Muscle layer of colon (tissue), 2 donors: ENCODE measurements around the gene SIDT1.

Experiments
- H3K27ac ChIP-seq: one replicate; pipeline ENCODE4 v1.7.0; 2013; ENCODE audit warnings: low read depth, mild to moderate bottlenecking, low read length, moderate library complexity
- H3K27me3 ChIP-seq, 2 donors: one replicate each; pipeline ENCODE4 v1.7.0; 2013; ENCODE audit warnings: low read length in 2 of 2, mild to moderate bottlenecking in 2 of 2; ENCODE audit not compliant: insufficient read depth in 2 of 2, control insufficient read depth in 1 of 2
- H3K36me3 ChIP-seq: one replicate; pipeline ENCODE4 v1.7.0; 2013; ENCODE audit warnings: mild to moderate bottlenecking, low read length; ENCODE audit not compliant: insufficient read depth
- H3K4me1 ChIP-seq: one replicate; pipeline ENCODE4 v1.7.0; 2013; ENCODE audit warnings: mild to moderate bottlenecking, low read length; ENCODE audit not compliant: insufficient read depth
- H3K4me3 ChIP-seq, 2 donors: one replicate each; pipeline ENCODE4 v1.7.0; 2013; ENCODE audit warnings: low read length in 2 of 2, low read depth in 1 of 2, mild to moderate bottlenecking in 1 of 2, moderate library complexity in 1 of 2
- H3K9ac ChIP-seq: one replicate; pipeline ENCODE4 v1.7.0; 2013; ENCODE audit warnings: low read length
- H3K9me3 ChIP-seq: one replicate; pipeline ENCODE4 v1.7.0; 2013; ENCODE audit warnings: mild to moderate bottlenecking, low read length
- donor health status: abdominal sarcoma.
- donor health status: Adenocarcinoma of cecum.

The SIDT1 gene

GRCh38 chr3:113600418-113601182 lies 68.2 kb downstream of the SIDT1 start:
- H3K36me3 ChIP-seq, result no peaks in the 10 kb centered on the region
- no peaks in the 10 kb centered on the region for H3K9me3 ChIP-seq
- no peak overlapping the region for H3K27ac ChIP-seq
- H3K27me3 ChIP-seq, result no peaks in the 10 kb centered on the region
- no peak overlapping the region for H3K9ac ChIP-seq
- no peak overlapping the region for H3K4me3 ChIP-seq
- peaks cover 3% of the 10 kb centered on the region for H3K4me1 ChIP-seq

DNA sequence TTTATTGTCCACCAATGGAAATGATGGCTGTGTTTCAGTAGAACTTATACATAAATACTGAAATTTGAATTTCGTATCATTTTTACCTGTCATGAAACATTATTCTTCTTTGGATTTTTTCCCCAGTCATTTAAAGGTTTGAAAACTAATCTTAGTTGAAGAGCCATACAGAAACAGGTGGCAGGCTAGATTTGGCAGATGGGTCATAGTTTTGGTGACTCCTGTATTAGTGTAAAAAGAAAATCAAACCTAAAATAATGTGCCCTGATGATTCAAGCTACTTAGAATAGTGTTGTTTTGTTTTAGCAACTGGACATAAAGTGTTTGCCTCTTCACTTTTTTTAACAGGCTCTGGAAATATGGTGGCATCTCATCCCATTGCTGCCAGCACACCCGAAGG lies 68.9 kb downstream of the SIDT1 start:
- no peak overlapping the region for H3K27ac ChIP-seq

GRCh38 chr3:113602256-113602655 lies 69.9 kb downstream of the SIDT1 start:
- H3K27me3 ChIP-seq, result no peaks in the 10 kb centered on the region
- H3K4me1 ChIP-seq, result peaks cover 3% of the 10 kb centered on the region

More for the DNA sequence above, 68.9 kb downstream of the SIDT1 start:
- Histone ChIP-seq H3K27me3 (no peaks in the 10 kb centered on the region), H3K4me1 (peaks cover 3% of the 10 kb centered on the region), H3K9ac (no peak overlapping the region), H3K4me3 (no peak overlapping the region), H3K36me3 (no peaks in the 10 kb centered on the region), H3K9me3 (no peaks in the 10 kb centered on the region)

DNA sequence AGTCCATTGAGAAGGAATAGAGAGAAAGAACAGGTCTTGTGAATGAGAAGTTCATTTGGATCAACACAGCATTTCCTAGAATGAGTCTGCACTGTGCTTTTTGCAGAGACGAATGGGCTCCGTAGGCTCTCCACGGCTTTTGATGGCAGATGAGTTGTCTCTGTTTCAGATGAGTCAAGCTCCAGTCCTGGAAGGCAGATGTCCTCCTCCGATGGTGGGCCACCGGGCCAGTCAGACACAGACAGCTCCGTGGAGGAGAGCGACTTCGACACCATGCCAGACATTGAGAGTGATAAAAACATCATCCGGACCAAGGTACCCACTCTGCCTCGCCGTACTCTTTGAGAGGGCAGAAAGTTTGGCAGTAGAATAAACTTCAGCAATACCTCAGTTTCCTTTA lies 70.5 kb downstream of the SIDT1 start:
- H3K27me3 ChIP-seq, result no peaks in the 10 kb centered on the region
- H3K4me1 ChIP-seq, result peaks cover 3% of the 10 kb centered on the region
- H3K9me3 ChIP-seq, result no peaks in the 10 kb centered on the region
- H3K36me3 ChIP-seq, result no peaks in the 10 kb centered on the region
- H3K27ac ChIP-seq, result no peak overlapping the region
- H3K4me3 ChIP-seq, result no peak overlapping the region
- no peak overlapping the region for H3K9ac ChIP-seq

More at GRCh38 chr3:113602256-113602655, 69.9 kb downstream of the SIDT1 start:
- no peaks in the 10 kb centered on the region for H3K9me3 ChIP-seq
- no peak overlapping the region for H3K9ac ChIP-seq
- no peak overlapping the region for H3K4me3 ChIP-seq
- H3K27ac ChIP-seq, result no peak overlapping the region
- H3K36me3 ChIP-seq, result no peaks in the 10 kb centered on the region

DNA sequence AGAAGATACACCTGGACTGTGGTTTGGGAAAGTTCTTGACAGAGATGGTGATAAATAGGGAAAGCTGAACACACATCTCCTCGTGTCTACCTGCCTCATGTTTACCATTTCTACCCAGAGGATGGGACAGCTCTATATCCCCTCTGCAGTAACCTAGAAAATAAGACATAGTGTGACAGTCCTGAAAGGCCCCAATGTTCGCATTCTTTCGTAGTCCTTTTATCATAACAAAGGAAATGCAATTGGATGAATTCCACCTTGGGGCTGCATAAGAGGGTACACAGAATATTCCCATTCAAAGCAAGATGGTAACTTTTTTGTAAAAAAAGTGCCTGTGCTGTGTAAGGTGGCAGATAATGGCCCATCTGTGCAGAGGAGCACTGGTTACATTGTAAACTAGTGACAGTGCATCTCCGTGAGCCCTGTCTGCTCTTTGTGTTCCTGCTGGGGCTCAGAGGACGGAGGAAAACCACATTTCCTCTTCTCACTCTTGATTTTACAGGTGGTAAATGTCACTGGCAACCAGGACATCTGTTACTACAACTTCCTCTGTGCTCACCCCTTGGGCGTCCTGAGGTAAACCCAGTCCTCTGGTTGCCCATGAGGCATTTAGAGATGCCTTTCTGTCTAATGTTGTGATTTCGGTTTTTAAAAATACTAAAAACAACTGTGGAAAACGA lies 74.3 kb downstream of the SIDT1 start:
- Histone ChIP-seq H3K4me1 (no peaks in the 10 kb centered on the region), H3K4me3 (no peak overlapping the region), H3K9me3 (no peaks in the 10 kb centered on the region), H3K27me3 (no peaks in the 10 kb centered on the region), H3K9ac (no peak overlapping the region), H3K27ac (no peak overlapping the region), H3K36me3 (no peaks in the 10 kb centered on the region)

DNA sequence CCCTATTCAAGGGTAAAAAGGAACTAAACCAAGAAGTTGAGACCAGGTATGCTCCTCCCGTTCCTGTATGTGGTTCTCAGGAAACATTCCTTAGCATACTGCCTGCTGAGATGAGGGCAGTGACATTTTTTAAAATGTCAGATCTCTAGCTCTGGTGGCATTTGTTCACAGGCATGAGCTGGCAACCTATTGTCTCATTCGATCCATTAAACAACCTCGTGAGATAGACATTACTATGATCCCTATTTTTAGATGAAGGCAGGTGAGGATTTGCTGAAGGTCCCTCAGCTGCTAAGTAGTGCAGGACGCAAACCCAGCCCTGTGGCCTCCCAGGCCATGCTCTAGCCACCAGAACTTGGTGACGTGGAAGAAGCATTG lies 74.9 kb downstream of the SIDT1 start:
- Histone ChIP-seq H3K36me3 (no peaks in the 10 kb centered on the region), H3K4me1 (no peaks in the 10 kb centered on the region), H3K9ac (no peak overlapping the region), H3K27me3 (no peaks in the 10 kb centered on the region), H3K27ac (no peak overlapping the region), H3K4me3 (no peak overlapping the region), H3K9me3 (no peaks in the 10 kb centered on the region)

GRCh38 chr3:113614402-113614801 lies 82.0 kb downstream of the SIDT1 start:
- Histone ChIP-seq H3K4me1 (peaks cover 7% of the 10 kb centered on the region), H3K27me3 (no peaks in the 10 kb centered on the region), H3K9ac (no peak overlapping the region), H3K9me3 (no peaks in the 10 kb centered on the region), H3K4me3 (no peak overlapping the region), H3K27ac (no peak overlapping the region), H3K36me3 (no peaks in the 10 kb centered on the region)

GRCh38 chr3:113615976-113616375 lies 83.6 kb downstream of the SIDT1 start:
- no peaks in the 10 kb centered on the region for H3K27me3 ChIP-seq
- H3K4me3 ChIP-seq, result no peak overlapping the region
- no peaks in the 10 kb centered on the region for H3K36me3 ChIP-seq
- no peaks in the 10 kb centered on the region for H3K9me3 ChIP-seq
- no peak overlapping the region for H3K27ac ChIP-seq
- H3K9ac ChIP-seq, result no peak overlapping the region
- H3K4me1 ChIP-seq, result peaks cover 7% of the 10 kb centered on the region

GRCh38 chr3:113617726-113618125 lies 85.4 kb downstream of the SIDT1 start:
- Histone ChIP-seq H3K27ac (no peak overlapping the region), H3K4me3 (no peak overlapping the region), H3K9ac (no peak overlapping the region), H3K27me3 (no peaks in the 10 kb centered on the region), H3K4me1 (peaks cover 7% of the 10 kb centered on the region), H3K9me3 (no peaks in the 10 kb centered on the region), H3K36me3 (no peaks in the 10 kb centered on the region)

DNA sequence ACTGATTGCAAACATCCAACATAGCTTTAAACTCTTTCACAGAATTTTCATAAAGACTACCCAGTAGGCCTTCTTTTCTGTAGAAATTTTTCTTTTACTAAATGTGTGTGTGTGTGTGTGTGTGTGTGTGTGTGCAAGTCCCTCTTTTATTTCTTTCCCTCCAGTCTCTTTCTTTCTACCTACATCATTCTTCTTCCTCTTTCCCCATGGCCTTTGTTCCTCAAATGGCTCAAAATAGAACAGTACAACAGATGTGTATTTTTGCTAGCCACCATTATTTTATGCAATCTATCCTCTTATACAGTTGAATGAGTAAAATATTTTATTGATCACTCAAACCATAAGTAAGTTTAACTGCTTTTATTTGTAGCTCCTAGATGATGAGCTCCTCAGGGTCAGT lies 87.7 kb downstream of the SIDT1 start:
- Histone ChIP-seq H3K4me3 (no peak overlapping the region), H3K27me3 (no peaks in the 10 kb centered on the region), H3K27ac (no peak overlapping the region), H3K4me1 (peaks cover 5% of the 10 kb centered on the region), H3K9me3 (no peaks in the 10 kb centered on the region), H3K9ac (no peak overlapping the region), H3K36me3 (no peaks in the 10 kb centered on the region)

DNA sequence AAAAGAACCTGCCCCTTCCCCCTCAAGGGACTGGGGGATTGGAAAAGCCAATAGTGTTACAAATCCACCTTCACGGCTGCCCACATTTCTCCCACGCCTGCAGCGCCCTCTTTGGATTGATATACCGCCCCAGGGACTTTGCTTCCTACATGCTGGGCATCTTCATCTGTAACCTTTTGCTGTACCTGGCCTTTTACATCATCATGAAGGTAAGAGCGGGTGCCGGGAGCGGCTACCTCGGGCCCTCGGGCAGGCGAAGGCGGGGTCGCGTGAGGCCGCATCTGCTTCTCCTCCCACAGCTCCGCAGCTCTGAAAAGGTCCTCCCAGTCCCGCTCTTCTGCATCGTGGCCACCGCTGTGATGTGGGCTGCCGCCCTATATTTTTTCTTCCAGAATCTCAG lies 91.0 kb downstream of the SIDT1 start:
- Histone ChIP-seq H3K9me3 (no peaks in the 10 kb centered on the region), H3K36me3 (no peaks in the 10 kb centered on the region), H3K27ac (no peak overlapping the region), H3K4me3 (no peak overlapping the region), H3K4me1 (peaks cover 20% of the 10 kb centered on the region), H3K9ac (no peak overlapping the region), H3K27me3 (no peaks in the 10 kb centered on the region)

- H3K4me1 ChIP-seq, result peaks cover 25% of the 10 kb centered on the region
- no peaks in the 10 kb centered on the region for H3K36me3 ChIP-seq
- no peaks in the 10 kb centered on the region for H3K27me3 ChIP-seq
- H3K4me3 ChIP-seq, result no peak overlapping the region
- H3K27ac ChIP-seq, result no peak overlapping the region
- no peak overlapping the region for H3K9ac ChIP-seq
- H3K9me3 ChIP-seq, result no peaks in the 10 kb centered on the region
These were observed 91.5 kb downstream of the SIDT1 start for GRCh38 chr3:113623811-113624210.
